Right lobe of liver (tissue), 6 donors: Measurements from ENCODE around the gene RIC8A. TPM values are rescaled to one million over a fixed set of nuclear protein-coding genes. Genes with fewer than 3 reads are reported as not detected.

Experiments used
- ATAC-seq, 4 donors: fragments of 200-7000 bp; cut with Tn5 transposase; one replicate each; pipeline ENCODE4 v1.9.1; 2020; ENCODE audit warnings: mild to moderate bottlenecking in 4 of 4, moderate library complexity in 4 of 4
- DNase-seq, 3 donors: peaks; one replicate each; pipeline ENCODE4 v3.0.0-alpha.2; 2020
- H3K27ac ChIP-seq, 3 donors: fragments of 200-600 bp; one replicate each; pipeline ENCODE4 v1.8.0; 2022
- H3K27me3 ChIP-seq, 2 donors: fragments of 200-600 bp; one replicate each; pipeline ENCODE4 v1.8.0; 2022
- H3K36me3 ChIP-seq, 4 donors: fragments of 200-600 bp; sonication (generic) in 1 of 4; one replicate each; pipeline versions ENCODE4 v1.5.1 to v1.8.0; 2017 to 2022; ENCODE audit warnings: control low read depth in 1 of 4
- H3K4me1 ChIP-seq, 4 donors: fragments of 200-600 bp; sonication (generic) in 1 of 4; one replicate each; pipeline versions ENCODE4 v1.5.1 to v1.8.0; 2017 to 2022; ENCODE audit warnings: control low read depth in 1 of 4
- H3K4me3 ChIP-seq, 3 donors: fragments of 200-600 bp; one replicate each; pipeline ENCODE4 v1.8.0; 2022
- H3K9me3 ChIP-seq, 4 donors: fragments of 200-600 bp; sonication (generic) in 1 of 4; one replicate each; pipeline versions ENCODE4 v1.5.1 to v1.8.0; 2017 to 2022; ENCODE audit warnings: control low read depth in 1 of 4
- POLR2A ChIP-seq: fragments of 450-650 bp; IDR thresholded peaks from one replicate; pipeline ENCODE4 v1.6.1; 2017; ENCODE audit warnings: antibody characterized with exemption, mild to moderate bottlenecking
- WGBS: methylation state at CpG from one replicate; pipeline ENCODE4 v1.1.6; 2018; ENCODE audit warnings: low coverage, low lambda C conversion rate; ENCODE audit not compliant: insufficient coverage; ENCODE audit errors: missing lambda C conversion rate; 5-methylcytosine and 5-hydroxymethylcytosine counted together
- intact Hi-C, 2 donors: fragments of 100-400 bp; cut with DNase I; formaldehyde crosslinking; loops; one replicate each; pipeline versions ENCODE4 v1.11.2 to v1.14.1; 2022
- total RNA-seq, 6 experiments: library from RNA; depleted of rRNA in 2 of 6; stranded (reverse); fragments of >200 nt in 2 of 6; fragmentation: NEBNext Ultra II Directional in 3 of 6; extraction: Animal tissue kit (Norgen Biotek cat#: 25700) in 3 of 6; gene quantifications; one replicate each; pipeline versions ENCODE4 v1.1.0 to v1.2.4, GENCODE V29; 2016 to 2023
- TF ChIP-seq, protein P1 (sequence below), 4 donors: fragments of 200-600 bp in 3 of 4; fragments of 450-650 bp in 1 of 4; IDR thresholded peaks; one replicate each; pipeline versions ENCODE4 v1.5.1 to v1.8.0; 2016 to 2022; ENCODE audit warnings: antibody characterized with exemption in 4 of 4, mild to moderate bottlenecking in 2 of 4
- donor health status: DM: no; HTN: yes; CAD: no.
- donor health status: DM: no; HTN: no; CAD: no.
- donor health status: DM: no; HTN: no; CAD: no.
- donor health status: DM: no; HTN: yes; CAD: no.
- donor health status: DM: no; HTN: yes; CAD: no.

Gene RIC8A
- total RNA-seq, 6 experiments from 2014 or later = 29.7 to 54.0 (median 32.4) TPM

DNA sequence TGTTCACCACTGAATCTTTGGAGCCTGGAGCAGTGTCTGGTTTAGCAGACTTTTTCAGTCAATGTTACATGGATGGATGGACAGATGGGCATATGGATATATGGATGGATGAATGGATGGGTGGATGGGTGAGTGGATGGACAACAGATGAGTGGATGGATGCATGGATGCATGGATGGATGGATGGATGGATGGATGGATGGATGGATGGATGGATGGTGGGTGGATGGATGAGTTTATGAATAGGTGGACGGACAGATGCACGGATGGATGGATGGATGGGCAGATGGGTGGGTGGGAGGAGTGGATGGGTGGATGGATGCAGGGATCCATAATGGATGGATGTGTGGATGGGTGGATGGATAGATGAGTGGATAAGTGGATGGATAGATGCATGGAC, 48.3 kb downstream of the RIC8A start:
- WGBS = 100% methylated on average over 2 of the region's 2 CpGs

DNA sequence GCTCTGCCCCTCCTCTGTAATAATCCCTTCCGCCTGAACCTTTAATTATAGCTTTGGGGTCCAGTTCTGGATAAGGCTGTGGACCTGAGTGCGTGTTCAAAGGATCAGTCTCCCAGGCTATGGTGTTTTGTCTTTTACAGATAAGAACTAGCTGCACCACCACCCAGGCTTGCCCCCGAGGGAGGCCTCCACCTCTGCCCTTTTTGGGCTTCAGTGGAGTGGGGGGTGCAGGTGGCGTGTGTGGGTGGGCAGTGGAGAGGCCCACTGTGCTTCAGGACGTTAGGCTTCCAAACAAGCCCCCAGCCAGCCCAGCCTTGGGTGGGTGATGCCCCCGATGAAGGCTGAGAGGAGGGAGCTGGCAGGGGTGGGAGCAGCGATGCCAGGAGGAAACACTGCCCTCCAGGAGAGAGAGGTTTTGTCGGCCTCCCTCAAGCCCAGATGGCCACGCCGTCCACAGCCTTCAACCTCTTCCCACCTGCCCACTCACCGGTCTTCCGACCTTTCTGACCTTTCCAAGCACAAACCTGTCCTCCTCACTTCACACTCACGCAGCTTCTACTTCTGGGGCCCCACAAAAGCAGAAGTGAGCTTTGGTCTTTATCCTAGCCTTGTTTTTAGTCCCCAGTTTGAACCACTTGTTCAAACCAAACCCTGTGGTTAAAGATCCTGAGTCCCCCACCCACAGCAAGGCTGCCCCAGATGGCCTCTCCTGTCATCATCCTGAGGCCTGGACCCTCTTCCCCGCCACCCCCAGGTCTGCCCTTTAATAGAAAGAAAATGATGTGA, 49.6 kb downstream of the RIC8A start:
- H3K4me3 ChIP-seq = no peak overlapping the region
- no peaks in the 10 kb centered on the region for H3K9me3 ChIP-seq
- no peak for DNase-seq
- H3K27me3 ChIP-seq = no peaks in the 10 kb centered on the region
- ATAC-seq = peak in 1 of 4 donors; percentile 15
- TF ChIP-seq, protein P1, sequence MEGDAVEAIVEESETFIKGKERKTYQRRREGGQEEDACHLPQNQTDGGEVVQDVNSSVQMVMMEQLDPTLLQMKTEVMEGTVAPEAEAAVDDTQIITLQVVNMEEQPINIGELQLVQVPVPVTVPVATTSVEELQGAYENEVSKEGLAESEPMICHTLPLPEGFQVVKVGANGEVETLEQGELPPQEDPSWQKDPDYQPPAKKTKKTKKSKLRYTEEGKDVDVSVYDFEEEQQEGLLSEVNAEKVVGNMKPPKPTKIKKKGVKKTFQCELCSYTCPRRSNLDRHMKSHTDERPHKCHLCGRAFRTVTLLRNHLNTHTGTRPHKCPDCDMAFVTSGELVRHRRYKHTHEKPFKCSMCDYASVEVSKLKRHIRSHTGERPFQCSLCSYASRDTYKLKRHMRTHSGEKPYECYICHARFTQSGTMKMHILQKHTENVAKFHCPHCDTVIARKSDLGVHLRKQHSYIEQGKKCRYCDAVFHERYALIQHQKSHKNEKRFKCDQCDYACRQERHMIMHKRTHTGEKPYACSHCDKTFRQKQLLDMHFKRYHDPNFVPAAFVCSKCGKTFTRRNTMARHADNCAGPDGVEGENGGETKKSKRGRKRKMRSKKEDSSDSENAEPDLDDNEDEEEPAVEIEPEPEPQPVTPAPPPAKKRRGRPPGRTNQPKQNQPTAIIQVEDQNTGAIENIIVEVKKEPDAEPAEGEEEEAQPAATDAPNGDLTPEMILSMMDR (IDR thresholded peaks at IDR 0.05) = no peak
- TF ChIP-seq POLR2A = no peak
- intact Hi-C loops = loop anchor here in 1 of 2 donors (10.0 kb wide), 1 partner anchor 108 kb away; the partner anchor contains the start of gene B4GALNT4
- 54% methylated on average over 7 of the region's 14 CpGs for WGBS
- H3K4me1 ChIP-seq = no peaks in the 10 kb centered on the region
- peaks cover 0 to 12% (median 5%) of the 10 kb centered on the region in 4 donors for H3K36me3 ChIP-seq
- no peak overlapping the region for H3K27ac ChIP-seq

More for the DNA sequence above, 48.3 kb downstream of the RIC8A start:
- no peak overlapping the region for H3K4me3 ChIP-seq
- DNase-seq (no peak), ATAC-seq (no peak)
- no peaks in the 10 kb centered on the region for H3K27me3 ChIP-seq
- H3K36me3 ChIP-seq = peaks cover 0 to 25% (median 13%) of the 10 kb centered on the region in 4 donors
- TF ChIP-seq, protein P1 (IDR thresholded peaks at IDR 0.05) = no peak
- no peak for TF ChIP-seq POLR2A
- H3K9me3 ChIP-seq = no peaks in the 10 kb centered on the region
- H3K27ac ChIP-seq = no peak overlapping the region
- intact Hi-C loops = loop anchor here in 1 of 2 donors (10.0 kb wide), 1 partner anchor 109 kb away; the partner anchor contains the start of gene B4GALNT4
- H3K4me1 ChIP-seq = no peaks in the 10 kb centered on the region

DNA sequence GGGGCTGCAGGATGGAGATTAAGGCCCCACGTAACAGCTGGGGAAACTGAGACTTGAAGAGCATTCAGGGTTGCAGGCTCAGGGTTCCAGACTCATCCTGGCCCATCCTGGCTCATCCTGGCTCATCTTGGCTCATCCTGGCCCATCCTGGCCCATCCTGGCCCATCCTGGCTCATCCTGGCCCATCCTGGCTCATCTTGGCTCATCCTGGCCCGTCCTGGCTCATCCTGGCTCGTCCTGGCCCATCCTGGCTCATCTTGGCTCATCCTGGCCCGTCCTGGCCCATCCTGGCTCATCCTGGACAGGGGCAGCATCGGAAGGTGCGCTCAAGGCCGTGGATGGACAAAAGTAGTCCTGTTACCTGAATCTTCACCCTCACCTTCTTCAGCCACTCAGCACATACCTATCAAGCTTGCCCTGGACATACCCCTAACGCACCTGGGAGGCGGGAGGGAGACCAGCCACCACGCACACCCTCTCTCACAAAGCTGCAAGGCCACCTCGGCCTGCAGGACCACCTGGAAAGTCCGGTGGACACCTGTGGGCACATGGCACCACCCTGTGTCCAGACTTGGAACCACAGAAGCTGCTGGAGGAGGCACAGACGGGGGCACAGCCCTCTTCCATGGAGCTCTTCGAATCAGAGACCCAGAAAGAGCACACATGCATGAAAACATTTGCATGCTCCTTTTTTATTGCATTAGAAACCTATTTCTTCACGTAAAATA, 50.4 kb downstream of the RIC8A start:
- ATAC-seq = peak in 2 of 4 donors; percentile 32 to 35
- peaks cover 0 to 4% (median 0%) of the 10 kb centered on the region in 4 donors for H3K36me3 ChIP-seq
- H3K4me3 ChIP-seq = no peak overlapping the region
- no peaks in the 10 kb centered on the region for H3K9me3 ChIP-seq
- no peaks in the 10 kb centered on the region for H3K27me3 ChIP-seq
- WGBS = 47% methylated on average over 10 of the region's 15 CpGs
- H3K4me1 ChIP-seq = no peaks in the 10 kb centered on the region
- no peak overlapping the region for H3K27ac ChIP-seq
- intact Hi-C loops = loop anchor here in 1 of 2 donors (10.0 kb wide), 1 partner anchor 107 kb away; the partner anchor contains the start of gene B4GALNT4
- no peak for DNase-seq
- TF ChIP-seq, protein P1 (IDR thresholded peaks at IDR 0.05) = peak in 2 of 4 donors; percentile 7 to 21
- no peak for TF ChIP-seq POLR2A

DNA sequence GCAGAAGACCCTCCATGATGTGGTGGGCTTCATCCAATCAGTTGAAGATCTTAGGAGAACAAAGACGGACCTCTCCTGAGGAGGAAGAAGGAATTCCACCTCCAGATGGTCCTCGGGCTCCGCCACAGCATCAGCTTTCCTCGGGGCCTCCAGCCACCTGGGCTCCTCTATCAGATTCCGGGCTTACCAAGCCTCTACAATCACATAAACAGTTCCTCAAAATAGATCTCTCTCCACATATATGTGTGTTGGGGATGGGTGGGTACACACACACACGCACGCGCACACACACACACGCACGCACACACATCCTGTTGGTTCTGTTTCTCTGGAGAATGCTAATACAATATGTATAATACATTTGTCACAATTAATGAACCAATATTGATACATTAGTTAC, 51.9 kb downstream of the RIC8A start:
- intact Hi-C loops = loop anchor here in 1 of 2 donors (10.0 kb wide), 1 partner anchor 105 kb away; the partner anchor contains the start of gene B4GALNT4
- Histone ChIP-seq H3K27me3 (no peaks in the 10 kb centered on the region), H3K27ac (no peak overlapping the region), H3K4me1 (no peaks in the 10 kb centered on the region), H3K9me3 (no peaks in the 10 kb centered on the region), H3K36me3 (no peaks in the 10 kb centered on the region), H3K4me3 (no peak overlapping the region)
- ATAC-seq (no peak), DNase-seq (no peak)
- no peak for TF ChIP-seq POLR2A
- TF ChIP-seq, protein P1 (IDR thresholded peaks at IDR 0.05) = no peak
- 28% methylated on average over 2 of the region's 10 CpGs for WGBS
